GM21515 (cell line): ENCODE data around the gene AFAP1L2.
A peak's percentile ranks its signal among the peaks of the same experiment; 100 is the strongest.

ENCODE experiments used
- ATAC-seq: cut with Tn5 transposase; IDR thresholded peaks from one replicate; pipeline ENCODE4 v1.9.1; 2021; ENCODE audit not compliant: unreplicated experiment

AFAP1L2 gene

DNA sequence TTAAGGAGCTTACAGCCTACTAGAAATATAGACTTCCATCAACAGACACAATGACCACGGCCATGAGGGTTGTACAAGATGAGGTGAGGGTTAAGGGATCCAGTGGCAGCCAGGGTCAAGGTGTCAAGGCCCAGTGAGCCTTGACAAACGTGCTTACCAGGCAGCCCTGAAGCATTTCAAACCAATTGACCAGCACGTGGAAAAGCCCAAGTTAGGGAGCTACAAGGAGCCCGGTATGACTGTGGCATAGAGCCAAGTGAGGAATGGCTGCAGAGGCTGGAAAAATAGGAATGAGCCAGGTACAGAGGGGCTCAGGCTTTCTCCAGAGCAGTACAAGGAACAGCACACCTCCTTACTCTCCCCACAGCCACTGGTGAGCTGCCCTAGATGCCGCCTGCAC lies 12.7 kb downstream of the AFAP1L2 start:
- no peak for ATAC-seq

DNA sequence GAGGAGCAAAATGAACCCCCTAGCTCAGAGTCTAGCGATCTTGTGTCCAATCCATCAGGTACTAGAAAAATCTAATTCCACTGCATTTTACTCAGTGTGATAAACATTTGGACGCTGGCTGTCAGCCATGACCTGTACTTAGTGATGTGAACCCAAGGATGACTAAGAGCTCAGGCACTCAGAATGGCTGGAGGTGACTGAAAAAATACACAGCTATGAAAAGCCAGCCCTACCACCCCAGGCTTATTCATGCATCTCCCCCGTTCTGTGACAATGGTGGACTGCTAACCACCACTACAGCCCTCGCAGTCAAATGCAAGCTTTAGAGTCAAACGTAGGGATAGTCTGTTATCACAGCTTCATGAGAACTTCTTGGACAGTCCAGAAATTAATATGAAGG lies 14.9 kb downstream of the AFAP1L2 start:
- ATAC-seq = no peak

DNA sequence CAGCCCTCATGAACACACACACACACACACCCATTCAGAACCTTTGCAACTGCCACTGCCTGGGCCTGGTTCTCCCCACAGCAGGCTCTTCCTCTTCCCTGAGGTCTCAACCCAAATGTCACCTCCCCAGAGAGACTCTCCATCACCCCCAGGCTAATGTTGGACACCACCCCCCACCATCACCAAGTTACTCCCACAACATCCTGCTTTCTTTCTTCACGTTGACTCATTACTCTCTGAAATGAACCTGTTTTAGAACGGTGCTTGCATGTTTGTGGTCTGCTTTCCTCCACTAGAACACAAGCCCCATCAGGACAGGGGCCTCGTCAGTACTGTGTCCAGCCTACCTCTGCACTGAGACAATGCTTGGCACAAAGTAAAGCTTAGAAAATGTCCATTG lies 16.0 kb downstream of the AFAP1L2 start:
- ATAC-seq = peak; percentile 75

DNA sequence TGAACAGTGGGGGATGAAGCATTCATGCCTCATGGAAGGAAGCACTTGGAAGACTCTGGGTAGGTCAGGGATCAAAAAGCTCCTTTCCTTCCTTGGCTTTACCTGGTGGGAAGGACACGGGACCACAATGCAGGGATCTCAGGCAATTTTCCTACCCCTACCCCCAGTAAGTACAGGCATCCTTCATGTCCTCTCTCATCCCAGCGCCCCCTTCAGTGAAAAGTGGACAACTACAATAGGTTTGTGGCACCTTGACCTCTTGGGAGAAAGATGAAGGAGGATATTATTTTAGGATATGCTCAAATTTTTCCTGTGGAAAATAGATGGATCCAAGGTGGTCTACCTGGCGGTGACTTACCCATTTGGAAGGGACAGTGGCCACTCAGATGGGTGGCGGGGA lies 16.5 kb downstream of the AFAP1L2 start:
- ATAC-seq = no peak

DNA sequence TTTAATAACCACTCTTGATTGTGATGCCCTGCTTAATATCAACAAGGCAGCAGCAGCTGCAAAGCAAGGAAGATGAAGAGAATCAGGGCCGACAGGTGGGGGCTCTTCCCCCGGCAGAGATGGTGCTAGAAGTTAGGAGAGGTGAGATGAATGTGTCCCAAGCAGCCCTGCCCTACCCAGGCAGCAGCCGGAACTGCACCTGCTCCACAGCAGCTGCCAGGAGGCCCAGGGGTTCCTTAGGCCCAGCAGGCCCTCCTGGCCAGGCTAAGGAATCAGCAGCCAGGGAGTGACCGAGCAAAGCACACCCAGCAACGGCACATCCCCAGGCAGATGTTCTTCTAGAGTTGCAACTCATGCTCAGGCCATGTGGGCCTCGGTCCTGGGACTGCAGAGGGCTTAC lies 17.9 kb downstream of the AFAP1L2 start:
- no peak for ATAC-seq

DNA sequence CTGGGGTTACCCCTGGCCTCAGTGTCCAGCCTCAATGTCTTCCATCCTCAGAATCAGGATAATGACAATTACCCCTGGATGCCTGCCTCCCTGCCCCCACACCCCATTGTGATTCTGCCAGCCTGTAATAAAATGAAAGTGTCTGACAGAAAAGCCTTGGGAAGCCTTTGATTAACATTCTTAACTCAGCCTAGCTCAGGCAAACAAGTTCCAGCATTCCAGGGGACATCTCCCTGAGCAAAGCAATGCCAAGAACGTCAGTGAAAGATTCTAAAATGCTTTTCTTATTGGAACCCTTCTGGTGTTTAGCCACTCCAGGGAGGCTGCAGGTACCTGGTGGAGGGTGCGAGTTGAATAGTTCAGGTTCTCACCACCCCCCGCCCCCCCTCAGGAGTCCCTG lies 18.7 kb downstream of the AFAP1L2 start:
- no peak for ATAC-seq

DNA sequence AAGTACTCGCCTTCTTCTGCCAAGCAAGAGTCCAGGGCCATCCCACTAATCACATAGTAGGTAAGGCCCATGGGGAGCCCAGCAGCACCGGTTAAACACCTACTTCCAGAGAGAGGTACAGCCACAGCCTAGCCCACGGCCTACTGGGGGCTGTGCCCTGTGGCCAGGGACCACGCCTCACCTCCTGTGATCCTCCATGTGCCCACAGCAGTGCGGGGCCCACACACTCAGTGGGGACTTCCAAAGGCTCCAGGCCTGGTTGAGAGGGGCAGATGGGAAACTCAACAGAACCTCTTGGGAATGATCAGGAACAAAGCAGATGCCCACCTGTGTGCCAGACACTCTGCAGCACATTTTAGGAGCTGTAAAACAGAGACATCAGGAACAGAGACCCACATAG lies 19.7 kb downstream of the AFAP1L2 start:
- no peak for ATAC-seq

DNA sequence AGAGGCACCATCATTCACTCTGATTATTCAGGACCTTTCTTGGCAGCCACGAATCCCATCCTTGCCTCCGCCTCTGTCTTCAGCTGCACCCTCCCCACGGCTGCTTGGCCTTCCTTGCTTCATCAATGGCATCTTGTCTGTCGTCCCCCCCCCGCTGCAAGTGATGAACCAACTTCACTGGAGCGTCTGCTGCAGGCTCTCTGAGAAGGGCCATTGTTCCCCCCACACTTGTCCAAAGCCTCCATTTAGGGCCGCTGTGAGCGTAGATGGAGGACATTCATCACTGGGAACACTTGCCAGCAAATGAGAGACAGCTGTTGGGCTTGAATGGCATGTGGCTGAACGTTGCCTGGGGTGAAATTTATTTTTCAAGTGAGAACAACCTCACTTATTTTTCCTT lies 20.1 kb downstream of the AFAP1L2 start:
- no peak for ATAC-seq

DNA sequence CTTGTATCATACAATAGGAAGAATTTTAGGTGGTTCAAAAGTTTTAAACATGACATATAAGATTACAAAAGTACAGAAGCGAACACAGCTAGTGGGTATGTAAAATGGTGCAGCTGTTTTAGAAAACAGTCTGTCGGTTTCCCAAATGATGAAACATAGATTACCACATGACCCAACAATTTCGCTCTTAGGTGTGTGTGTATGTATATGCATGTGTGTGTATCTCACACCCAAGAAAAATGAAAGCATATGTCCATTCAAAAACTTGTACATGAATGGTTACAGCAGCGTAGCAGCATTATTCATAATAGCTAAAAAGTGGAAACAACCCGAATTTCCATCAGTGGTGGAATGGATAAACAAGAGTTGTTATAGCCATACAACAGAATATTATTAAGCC lies 23.5 kb downstream of the AFAP1L2 start:
- ATAC-seq = no peak

DNA sequence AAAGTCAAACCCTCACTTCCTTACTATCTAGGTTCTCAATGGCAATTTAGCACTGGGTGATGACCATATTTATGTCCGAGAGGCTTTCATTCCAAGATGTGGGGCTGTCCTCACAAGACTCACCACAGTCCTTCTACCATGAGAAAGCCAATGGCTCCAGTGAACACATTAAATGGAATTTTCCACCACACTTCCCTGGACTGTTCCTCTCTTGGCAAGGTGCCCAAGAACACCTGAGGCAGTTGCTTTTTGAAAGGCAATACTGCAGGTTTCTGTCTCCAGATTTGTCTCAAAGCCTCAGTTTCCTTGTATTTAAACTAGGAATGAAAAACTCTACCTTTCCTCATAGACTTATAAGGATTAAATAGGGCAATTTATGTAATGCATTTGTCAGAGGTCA lies 24.2 kb downstream of the AFAP1L2 start:
- ATAC-seq = no peak

DNA sequence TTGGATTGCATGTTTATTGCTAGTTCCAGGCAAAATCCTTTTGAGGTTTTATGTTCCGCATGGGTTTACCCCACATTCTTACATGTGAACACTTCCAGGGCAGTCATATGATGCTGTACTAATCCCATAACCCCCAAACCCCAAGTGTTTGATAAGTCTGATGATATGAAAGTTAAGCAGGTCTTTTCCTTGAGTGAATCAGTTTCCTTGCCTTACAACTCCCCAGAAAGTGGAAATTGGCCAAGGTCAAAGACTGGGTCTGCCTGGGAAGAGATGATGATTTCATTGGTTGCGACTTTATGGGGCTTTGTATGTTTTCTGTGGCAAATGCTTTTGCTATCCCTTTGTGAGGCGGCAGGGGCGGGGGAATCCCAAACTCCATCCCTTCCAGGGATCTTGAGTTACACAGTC lies 24.7 kb downstream of the AFAP1L2 start:
- ATAC-seq = no peak

DNA sequence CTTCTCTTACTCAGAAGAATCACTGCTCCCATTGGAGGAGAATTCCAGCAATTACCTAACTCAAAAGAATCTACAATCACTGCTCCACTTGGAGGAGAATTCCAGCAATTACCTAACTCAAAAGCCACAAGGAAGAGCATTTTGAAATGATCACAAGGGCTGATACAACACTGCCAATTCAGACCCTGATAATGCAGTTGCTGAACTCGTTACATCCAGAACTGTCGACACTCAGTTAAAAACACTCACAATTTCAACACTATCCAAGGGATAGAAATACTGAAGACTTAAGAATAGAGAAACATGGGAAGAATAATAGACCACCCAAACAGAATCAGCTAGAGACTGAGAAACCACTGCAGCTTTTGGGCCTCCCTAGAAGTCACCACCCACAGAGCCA lies 27.8 kb downstream of the AFAP1L2 start:
- ATAC-seq = no peak

DNA sequence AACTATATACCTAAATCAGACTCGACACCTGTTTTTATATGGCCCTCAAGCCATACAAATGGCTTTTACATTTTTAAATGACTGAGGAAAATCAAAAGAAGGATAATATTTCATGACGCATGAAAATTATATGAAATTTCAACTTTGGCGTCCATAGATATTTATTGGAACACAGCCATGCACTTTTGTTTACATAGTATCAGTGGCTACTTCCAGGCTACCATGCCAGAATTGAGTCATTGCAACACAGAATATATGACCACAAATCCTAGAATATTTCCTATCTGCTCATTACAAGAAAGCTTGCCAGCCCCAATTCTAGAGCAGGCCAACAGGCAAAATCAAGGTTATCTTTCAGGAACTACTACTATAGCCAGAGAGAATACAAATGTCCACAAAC lies 29.3 kb downstream of the AFAP1L2 start:
- ATAC-seq = no peak

DNA sequence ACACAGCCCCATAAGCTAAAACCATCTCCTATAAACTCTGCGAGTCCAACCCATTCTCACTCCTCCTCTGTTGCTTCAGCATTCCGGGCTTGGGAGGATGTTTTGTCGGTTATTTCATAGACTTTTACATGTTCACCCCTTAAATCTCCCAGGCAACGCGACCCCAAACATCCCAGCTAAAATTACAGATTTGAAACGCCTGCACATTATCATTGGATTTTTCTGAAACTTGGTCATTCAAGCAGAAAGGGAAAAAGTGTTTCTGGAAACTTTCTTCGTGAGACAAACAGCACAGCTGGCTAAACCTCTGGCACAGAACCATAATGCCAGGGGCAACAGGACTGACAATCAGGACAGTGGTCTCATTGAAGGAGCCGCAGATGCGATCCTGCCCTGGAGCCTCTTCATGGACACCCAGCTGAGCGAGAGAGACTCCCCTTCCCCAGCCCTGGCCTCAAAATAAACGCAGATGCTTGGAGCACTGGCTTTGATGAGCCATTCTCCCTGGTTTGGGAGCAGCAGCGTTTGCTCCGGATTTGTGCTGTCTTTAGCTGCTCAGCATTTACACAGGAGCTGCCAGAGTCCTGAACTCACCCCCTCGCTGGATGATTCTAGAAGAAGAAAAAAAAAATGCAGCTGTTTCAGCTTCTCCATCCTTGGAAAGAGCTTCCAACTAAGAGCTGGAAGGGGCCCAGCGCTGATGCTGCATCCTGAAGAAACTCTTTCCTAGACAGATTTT lies 30.1 kb downstream of the AFAP1L2 start:
- ATAC-seq = no peak

DNA sequence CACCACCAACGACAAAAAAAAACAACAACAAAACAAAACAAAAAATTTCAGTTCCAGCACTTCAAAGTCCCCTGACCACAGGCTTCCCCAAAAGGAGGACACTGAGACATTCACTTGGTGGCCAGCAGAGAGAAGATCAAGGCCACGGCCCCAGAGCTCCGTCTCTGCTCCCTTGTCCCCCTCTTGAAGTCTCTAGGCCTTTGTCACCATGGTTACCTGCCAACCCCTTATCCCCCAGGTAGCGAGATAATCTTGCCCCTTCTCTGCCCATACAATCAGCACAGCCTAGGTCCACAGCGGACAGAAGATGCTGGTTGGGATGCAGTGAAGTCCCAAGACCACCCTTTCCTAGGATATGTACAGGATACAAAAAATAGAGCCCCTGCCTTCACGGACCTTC lies 30.7 kb downstream of the AFAP1L2 start:
- ATAC-seq = no peak

DNA sequence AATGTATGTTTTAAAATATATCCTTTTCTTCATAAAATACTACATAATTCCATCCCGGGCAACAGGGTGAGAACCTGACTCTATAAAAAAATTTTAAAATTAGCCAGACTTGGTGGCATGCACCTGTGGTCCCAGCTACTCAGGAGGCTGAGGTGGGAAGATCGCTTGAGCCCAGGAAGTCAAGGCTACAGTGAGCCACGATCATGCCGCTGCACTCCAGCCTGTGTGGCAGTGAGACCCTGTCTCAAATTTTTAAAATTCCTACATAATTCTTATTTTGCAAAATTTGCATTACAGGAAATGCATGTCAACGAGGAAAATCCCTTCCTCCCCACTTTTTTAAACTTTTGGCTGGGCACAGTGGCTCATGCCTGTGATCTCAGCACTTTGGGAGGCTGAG lies 31.3 kb downstream of the AFAP1L2 start:
- ATAC-seq = no peak

DNA sequence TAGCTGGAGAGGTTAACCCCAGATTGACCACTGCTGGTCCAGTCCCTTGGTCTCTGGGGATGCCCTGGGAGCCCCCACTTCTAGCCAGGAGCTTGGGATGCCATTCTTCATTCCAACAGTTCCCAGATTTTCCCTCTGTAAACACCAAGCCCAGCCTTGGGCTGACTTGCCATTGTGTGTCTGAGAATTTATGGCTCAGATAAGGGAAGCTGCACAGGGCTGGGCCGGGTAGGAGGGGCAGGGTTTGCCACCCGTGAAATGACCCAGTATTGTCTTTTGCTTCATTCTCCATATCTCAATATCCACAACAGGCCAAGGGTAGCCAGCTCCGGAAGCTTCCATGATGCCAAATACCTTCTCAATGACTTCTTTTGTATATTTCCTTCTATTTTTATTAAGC lies 32.1 kb downstream of the AFAP1L2 start:
- ATAC-seq = no peak

DNA sequence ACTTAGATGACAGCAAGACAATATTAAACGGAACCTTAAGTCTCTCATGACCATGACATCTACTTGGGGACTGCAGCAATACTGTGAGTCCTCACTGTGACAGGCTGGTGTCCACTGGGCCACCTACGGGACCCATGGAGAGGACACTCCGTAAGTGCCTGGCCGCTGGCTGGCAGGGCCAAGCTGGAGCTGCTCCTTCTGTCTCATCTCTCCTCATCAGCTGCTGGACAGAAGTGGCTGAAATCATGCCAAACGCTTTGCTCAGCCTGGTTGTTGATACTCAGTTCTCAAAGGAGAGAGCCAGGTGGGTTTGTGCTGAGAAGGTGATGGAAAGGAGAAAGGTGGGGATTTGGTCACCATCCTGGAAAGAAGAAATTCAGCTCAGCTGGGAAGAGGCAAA lies 33.3 kb downstream of the AFAP1L2 start:
- ATAC-seq = no peak

DNA sequence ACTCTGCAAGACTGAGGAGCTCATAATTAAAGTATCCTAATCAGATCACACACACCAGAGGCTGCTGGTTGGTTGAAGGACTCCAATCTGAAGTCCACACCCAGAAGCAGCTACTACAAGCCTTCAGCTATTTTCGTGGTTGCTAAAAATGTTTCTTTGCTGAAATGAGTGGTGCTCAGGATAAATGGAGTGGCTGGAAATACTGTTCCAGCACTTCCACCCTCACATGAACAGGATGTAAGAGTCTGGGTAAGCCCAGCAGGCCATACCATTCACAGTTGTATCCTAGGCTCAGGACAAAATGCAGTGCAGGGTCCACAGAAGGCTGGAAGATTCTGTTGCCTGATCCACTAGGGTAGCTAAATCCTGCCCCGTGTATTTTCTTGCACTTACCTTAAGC lies 34.1 kb downstream of the AFAP1L2 start:
- no peak for ATAC-seq

DNA sequence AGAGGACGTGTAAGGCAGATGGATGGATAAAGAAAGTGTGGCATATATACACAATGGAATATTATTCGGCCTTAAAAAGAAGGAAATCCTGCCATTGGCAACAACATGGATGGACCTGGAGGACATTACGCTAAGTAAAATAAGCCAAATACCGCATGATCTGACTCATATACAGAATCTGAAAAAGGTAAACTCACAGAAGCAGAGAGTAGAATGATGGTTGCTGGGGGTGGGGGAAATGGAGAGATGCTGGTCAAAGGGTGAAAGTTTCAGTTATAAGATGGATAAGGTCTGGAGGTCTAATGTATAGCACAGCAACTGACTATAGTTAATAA lies 36.3 kb downstream of the AFAP1L2 start:
- ATAC-seq = no peak

DNA sequence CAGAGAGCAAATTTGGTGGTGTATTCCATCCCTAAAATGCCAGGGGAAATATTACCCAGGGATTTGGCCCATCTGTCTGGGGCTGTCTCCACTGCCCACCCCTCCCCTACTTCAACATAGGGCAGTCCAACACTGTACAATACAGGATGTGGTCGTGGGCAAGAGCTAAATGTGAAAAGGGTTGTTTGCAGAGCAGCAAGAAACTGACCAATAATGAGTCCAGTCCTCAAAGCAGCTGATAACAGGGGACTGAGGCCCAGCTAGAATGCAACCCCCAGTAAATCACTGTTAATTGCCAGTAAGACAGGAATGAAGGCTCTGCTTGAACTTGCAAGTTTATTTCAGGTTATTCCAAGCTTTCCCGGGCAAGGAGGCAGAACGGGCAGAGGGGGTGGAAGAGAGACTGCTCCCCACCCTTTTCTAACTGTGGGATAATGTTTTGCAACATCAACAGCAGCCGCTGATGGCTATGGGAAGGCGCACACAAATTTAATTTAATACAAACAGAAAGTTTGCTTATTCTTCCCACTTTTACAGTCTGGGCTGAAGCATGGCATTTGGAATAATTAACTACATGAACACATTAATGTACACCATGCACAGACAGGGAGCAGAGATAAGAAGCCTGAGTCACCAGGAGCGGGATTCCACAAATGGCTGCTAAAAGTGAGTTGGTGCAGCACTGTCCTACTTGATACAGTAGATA lies 36.8 kb downstream of the AFAP1L2 start:
- no peak for ATAC-seq

DNA sequence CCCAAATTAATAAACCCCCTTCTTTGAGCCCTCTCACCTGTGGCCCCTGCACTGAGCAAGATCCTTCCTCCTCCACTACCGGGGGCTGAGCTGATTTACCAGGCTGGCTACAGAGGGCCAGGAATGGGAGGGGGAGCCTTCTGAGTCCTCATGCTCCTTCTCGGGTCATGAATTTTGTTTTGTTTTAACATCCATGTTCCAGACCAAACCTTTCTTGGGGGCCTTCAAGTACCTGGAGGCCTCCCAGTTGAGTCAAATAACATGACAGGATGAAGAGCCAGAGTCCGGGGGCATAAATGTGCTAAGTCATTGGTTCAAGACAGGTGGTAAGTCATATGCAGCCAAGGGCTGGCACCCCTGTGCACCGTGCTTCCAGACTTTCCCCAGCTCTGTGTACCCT lies 39.6 kb downstream of the AFAP1L2 start:
- no peak for ATAC-seq
